ENCODE data around the gene ZNF710. TPM values are rescaled to one million over a fixed set of nuclear protein-coding genes. Genes with fewer than 3 reads are reported as not detected.

Gene ZNF710
- total and polyA plus RNA-seq, 2 of the 8 experiments (the other 6 are each of a cell fraction or from before 2014, with no cell fraction given) = 10.5 to 24.0 TPM

DNA sequence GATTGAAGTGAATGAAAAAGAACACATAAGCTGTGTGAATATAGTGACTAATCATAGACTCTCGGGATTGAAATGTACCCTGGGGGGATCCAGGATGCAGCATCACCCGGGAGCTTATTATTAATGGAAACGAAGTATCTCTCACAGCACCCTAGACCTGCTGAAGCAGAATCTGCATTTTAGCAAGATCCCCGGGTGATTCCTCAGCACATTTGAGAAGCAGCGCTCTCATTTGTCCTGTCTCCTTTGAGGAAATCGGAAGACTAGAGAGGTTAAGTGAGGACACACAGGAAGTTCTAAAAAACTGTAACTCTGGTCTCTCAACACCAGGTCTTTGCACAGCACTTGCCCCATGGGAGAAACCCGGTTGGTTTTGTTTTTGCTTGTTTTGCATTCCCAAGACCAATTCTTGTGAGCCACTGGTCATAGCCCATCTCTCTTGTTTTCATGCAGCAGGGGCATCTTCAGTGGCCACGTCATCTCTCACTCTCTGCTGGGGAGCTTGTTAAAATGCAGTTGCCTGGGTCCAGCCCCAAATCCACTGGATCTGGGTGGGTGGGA is 30.2 kb downstream of the ZNF710 start:
- no peak for TF ChIP-seq KDM1A (IDR thresholded peaks at IDR 0.05; ENCODE audit: borderline replicate concordance, low read length)
- ChIA-PET CTCF (ENCODE audit: partially characterized antibody) (interaction anchor here (1.0 to 2.1 kb wide), 9 partner anchors 8 to 60 kb away, joined by 3 to 5 read pairs (median 3); no protein-coding TSS in a partner anchor), POLR2A (ENCODE audit: partially characterized antibody) (interaction anchor here (1.4 to 1.8 kb wide), 2 partner anchors 18 to 28 kb away, joined by 4 to 5 read pairs; no protein-coding TSS in a partner anchor)
- H3K79me1 ChIP-seq (ENCODE audit: low read depth, low read length) = peaks cover 2% of the 10 kb centered on the region; the same call in 1 of the 2 replicates
- no peak overlapping the region for H2BK5ac ChIP-seq (ENCODE audit: low read depth, low read length)
- no peak overlapping the region for H3K4me2 ChIP-seq (ENCODE audit: insufficient read depth in 1 of 2, low read depth in 2 of 2, low read length in 2 of 2)
- H3K18ac ChIP-seq (ENCODE audit: extremely low read depth, low read length) = 0 out of 2 replicates have a peak overlapping the region, but pooled peaks have one; percentile 43
- no peak overlapping the region for H3K23ac ChIP-seq (ENCODE audit: insufficient read length)
- H2BK15ac ChIP-seq (ENCODE audit: low read length) = no peak overlapping the region
- H3K9me3 ChIP-seq (ENCODE audit: insufficient read depth in 2 of 2, low read depth in 1 of 2, low read length in 1 of 2) = no peaks in the 10 kb centered on the region
- H3K23me2 ChIP-seq (ENCODE audit: low read depth, low read length) = peaks cover 2% of the 10 kb centered on the region; the same call in 1 of the 2 replicates
- DNase-seq (ENCODE audit: low read depth in 1 of 2, low spot score in 2 of 2) = no peak
- no peak overlapping the region for H2AK5ac ChIP-seq (ENCODE audit: low read depth, low read length)
- FAIRE-seq = no peak
- no peak overlapping the region for H2BK120ac ChIP-seq (replicated peaks; ENCODE audit: low read depth, low read length)
- no peak overlapping the region for H4K8ac ChIP-seq (ENCODE audit: extremely low read depth, insufficient read depth, low read length)
- H3K36me3 ChIP-seq (ENCODE audit: control insufficient read depth in 2 of 4, insufficient read depth in 4 of 4, low read length in 3 of 4) = no peaks in the 10 kb centered on the region
- H4K91ac ChIP-seq (replicated peaks; ENCODE audit: insufficient read length, low read length) = no peak overlapping the region
- 75% methylated on average over 8 of the region's 8 CpGs; no CpG with 5 or more reads in 1 of the 2 experiments for WGBS, 2 experiments (ENCODE audit: extremely low coverage in 1 of 2, insufficient coverage in 1 of 2, insufficient read length in 1 of 2, insufficient replicate concordance in 2 of 2, low coverage in 1 of 2, low lambda C conversion rate in 2 of 2, missing lambda C conversion rate in 1 of 2)
- H3K9ac ChIP-seq (replicated peaks in 1 of 4; ENCODE audit: extremely low read depth in 1 of 4, low read depth in 3 of 4, low read length in 3 of 4) = no peak overlapping the region
- H2BK12ac ChIP-seq (ENCODE audit: low read depth, low read length) = no peak overlapping the region
- no peak overlapping the region for H3K27ac ChIP-seq (ENCODE audit: low read depth, low read length)
- no peak overlapping the region for H3K56ac ChIP-seq (replicated peaks; ENCODE audit: insufficient read length, low read depth, low read length)
- peaks cover 2 to 3% of the 10 kb centered on the region in 2 experiments for H4K20me1 ChIP-seq (replicated peaks in 1 of 2; ENCODE audit: control insufficient read depth in 1 of 2, insufficient read depth in 2 of 2, low read length in 2 of 2)
- H3K4me1 ChIP-seq (replicated peaks in 1 of 4; ENCODE audit: control insufficient read depth in 3 of 4, insufficient read depth in 4 of 4, low read length in 3 of 4) = peaks cover 0 to 16% (median 5%) of the 10 kb centered on the region in 4 experiments; a peak in 4 of 7 replicates
- no peaks in the 10 kb centered on the region for H3K27me3 ChIP-seq (replicated peaks in 1 of 4; ENCODE audit: control insufficient read depth in 3 of 4, extremely low read depth in 1 of 4, insufficient read depth in 3 of 4, low read length in 3 of 4)
- no peak overlapping the region for H3K14ac ChIP-seq (ENCODE audit: insufficient read length)
- no peak overlapping the region for H2AFZ ChIP-seq (ENCODE audit: low read length)
- no peak overlapping the region for H3K4ac ChIP-seq (replicated peaks; ENCODE audit: insufficient read length, low read depth, low read length)
- no peak overlapping the region for H2BK20ac ChIP-seq (ENCODE audit: low read length)
- H4K5ac ChIP-seq (ENCODE audit: insufficient read length, low read depth, low read length) = no peak overlapping the region
- H3K4me3 ChIP-seq (ENCODE audit: extremely low read depth in 1 of 4, insufficient read depth in 2 of 4, low read depth in 3 of 4, low read length in 4 of 4) = no peak overlapping the region
- H3K79me2 ChIP-seq (ENCODE audit: control insufficient read depth in 1 of 2, insufficient read depth in 2 of 2, low read length in 2 of 2) = peaks cover 0 to 8% of the 10 kb centered on the region in 2 experiments; a peak in 1 of 4 replicates

All from H1 (cell line).